ENCODE results near the gene TAF8.
"Not testable (repeated sequence)": the region's sequence is repeated elsewhere in the genome, so short reads cannot be mapped to it uniquely, and the experiment has no call there.

The TAF8 gene

GRCh38 chr6:42050297-42051267, at the start of gene TAF8:
TAF8 (plus strand) TSS chr6:42050524; CDS start chr6:42050542, 18 bp downstream.
- peak; percentile 79 for DNase-seq

- DNase-seq: no peak
Observed at GRCh38 chr6:42001506-42001905, 48.8 kb upstream of the TAF8 start.

GRCh38 chr6:42003658-42004057, 46.7 kb upstream of the TAF8 start:
- not testable (repeated sequence) for DNase-seq

GRCh38 chr6:42007286-42008137, 42.8 kb upstream of the TAF8 start:
- DNase-seq: no peak

GRCh38 chr6:42008138-42008528, 42.2 kb upstream of the TAF8 start:
- DNase-seq: not testable (repeated sequence)

GRCh38 chr6:42009844-42010184, 40.5 kb upstream of the TAF8 start:
- DNase-seq: no peak

- no peak for DNase-seq
Observed at GRCh38 chr6:42010185-42010891, 40.0 kb upstream of the TAF8 start.

- no peak for DNase-seq
Observed at GRCh38 chr6:42010909-42011308, 39.4 kb upstream of the TAF8 start.

GRCh38 chr6:42012501-42013133, 37.7 kb upstream of the TAF8 start:
- no peak for DNase-seq

GRCh38 chr6:42013134-42013516, 37.2 kb upstream of the TAF8 start:
- DNase-seq: no peak

- no peak for DNase-seq
Observed at GRCh38 chr6:42017021-42017643, 33.2 kb upstream of the TAF8 start.

GRCh38 chr6:42020967-42021366, 29.4 kb upstream of the TAF8 start:
- no peak for DNase-seq

GRCh38 chr6:42021847-42022754, 28.2 kb upstream of the TAF8 start:
- no peak for DNase-seq

GRCh38 chr6:42022755-42023384, 27.5 kb upstream of the TAF8 start:
- no peak for DNase-seq

- no peak for DNase-seq
Observed at GRCh38 chr6:42025066-42025844, 25.1 kb upstream of the TAF8 start.

- DNase-seq: no peak
Observed at GRCh38 chr6:42025845-42026243, 24.5 kb upstream of the TAF8 start.

GRCh38 chr6:42026540-42026939, 23.8 kb upstream of the TAF8 start:
- DNase-seq: no peak

GRCh38 chr6:42028234-42029061, 21.9 kb upstream of the TAF8 start:
- DNase-seq: no peak
